ENCODE results near the gene STX19.

STX19 gene

GRCh38 chr3:94066506-94067500, 38.4 kb upstream of the STX19 start:
- TF ChIP-seq, protein P1, sequence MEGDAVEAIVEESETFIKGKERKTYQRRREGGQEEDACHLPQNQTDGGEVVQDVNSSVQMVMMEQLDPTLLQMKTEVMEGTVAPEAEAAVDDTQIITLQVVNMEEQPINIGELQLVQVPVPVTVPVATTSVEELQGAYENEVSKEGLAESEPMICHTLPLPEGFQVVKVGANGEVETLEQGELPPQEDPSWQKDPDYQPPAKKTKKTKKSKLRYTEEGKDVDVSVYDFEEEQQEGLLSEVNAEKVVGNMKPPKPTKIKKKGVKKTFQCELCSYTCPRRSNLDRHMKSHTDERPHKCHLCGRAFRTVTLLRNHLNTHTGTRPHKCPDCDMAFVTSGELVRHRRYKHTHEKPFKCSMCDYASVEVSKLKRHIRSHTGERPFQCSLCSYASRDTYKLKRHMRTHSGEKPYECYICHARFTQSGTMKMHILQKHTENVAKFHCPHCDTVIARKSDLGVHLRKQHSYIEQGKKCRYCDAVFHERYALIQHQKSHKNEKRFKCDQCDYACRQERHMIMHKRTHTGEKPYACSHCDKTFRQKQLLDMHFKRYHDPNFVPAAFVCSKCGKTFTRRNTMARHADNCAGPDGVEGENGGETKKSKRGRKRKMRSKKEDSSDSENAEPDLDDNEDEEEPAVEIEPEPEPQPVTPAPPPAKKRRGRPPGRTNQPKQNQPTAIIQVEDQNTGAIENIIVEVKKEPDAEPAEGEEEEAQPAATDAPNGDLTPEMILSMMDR (IDR thresholded peaks at IDR 0.05; ENCODE audit: control insufficient read depth, insufficient read depth, low read depth, low read length, missing control alignments), result no peak
- H3K4me3 ChIP-seq (ENCODE audit: control insufficient read depth, low read depth, low read length), result no peak overlapping the region
- no peak for DNase-seq (ENCODE audit: low read depth)

DNA sequence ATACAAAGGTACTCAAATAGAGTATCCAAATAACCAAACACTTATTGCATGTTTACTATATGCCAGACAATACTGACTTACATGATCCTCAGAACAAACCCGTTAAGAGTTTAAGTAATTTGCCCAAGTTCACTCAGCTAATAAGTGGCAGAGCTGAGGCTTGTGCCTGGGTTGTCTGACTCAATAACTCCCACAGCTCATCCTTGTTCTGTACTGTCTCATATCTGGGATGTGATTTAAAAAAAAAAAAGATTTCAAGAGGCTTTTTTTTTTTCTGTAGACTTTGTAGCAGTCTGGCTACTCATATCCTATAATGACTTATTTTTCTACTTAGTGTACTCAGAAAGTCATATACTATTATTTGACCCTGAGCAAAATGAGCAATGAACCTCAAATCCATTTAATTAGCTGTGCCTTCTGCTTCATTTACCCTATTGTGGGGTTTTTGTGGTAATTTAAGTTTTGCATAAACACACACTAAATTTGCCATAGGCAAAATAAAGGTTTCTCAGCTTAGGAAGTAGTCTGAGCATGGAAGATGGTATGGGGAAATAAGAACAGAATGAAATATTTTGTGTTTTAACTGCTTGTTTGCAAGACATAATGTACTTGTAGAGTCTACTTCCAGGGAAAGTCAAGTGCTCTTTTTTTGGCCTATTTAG, 37.6 kb upstream of the STX19 start:
- DNase-seq (ENCODE audit: low read depth), result no peak
- H3K4me3 ChIP-seq (ENCODE audit: control insufficient read depth, low read depth, low read length), result no peak overlapping the region
- TF ChIP-seq, protein P1 (IDR thresholded peaks at IDR 0.05; ENCODE audit: control insufficient read depth, insufficient read depth, low read depth, low read length, missing control alignments), result no peak

- no peak for DNase-seq (ENCODE audit: low read depth)
- H3K4me3 ChIP-seq (ENCODE audit: control insufficient read depth, low read depth, low read length), result no peak overlapping the region
- TF ChIP-seq, protein P1 (IDR thresholded peaks at IDR 0.05; ENCODE audit: control insufficient read depth, insufficient read depth, low read depth, low read length, missing control alignments), result no peak
These were observed 36.7 kb upstream of the STX19 start for GRCh38 chr3:94065122-94065521.

GRCh38 chr3:94064243-94064860, 36.0 kb upstream of the STX19 start:
- TF ChIP-seq, protein P1 (IDR thresholded peaks at IDR 0.05; ENCODE audit: control insufficient read depth, insufficient read depth, low read depth, low read length, missing control alignments), result no peak
- H3K4me3 ChIP-seq (ENCODE audit: control insufficient read depth, low read depth, low read length), result no peak overlapping the region
- DNase-seq (ENCODE audit: low read depth), result no peak

DNA sequence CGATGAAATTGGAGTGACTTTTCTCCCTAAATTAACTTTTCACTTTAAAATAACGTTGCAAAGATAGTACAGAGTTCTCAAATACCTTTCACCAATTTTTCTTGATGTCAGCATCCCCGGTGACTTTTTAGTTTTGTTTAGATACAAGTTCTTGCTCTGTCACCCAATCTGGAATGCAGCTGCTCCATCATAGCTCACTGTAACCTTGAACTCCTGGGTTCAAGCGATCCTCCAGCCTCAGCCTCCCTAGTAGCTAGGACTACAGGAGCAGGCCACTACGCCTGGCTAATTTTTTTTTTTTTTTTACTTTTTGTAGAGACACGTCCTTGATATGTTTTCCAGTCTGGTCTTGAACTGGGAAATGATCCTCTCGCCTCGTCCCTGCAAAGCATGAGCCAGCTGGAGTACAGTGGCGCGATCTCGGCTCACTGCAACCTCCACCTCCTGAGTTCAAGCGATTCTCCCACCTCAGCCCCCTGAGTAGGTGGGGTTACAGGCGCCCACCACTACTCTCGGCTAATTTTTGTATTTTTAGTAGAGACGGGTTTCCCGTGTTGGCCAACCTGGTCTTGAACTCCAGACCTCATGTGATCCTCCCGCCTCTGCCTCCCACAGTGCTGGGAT, 35.2 kb upstream of the STX19 start:
- TF ChIP-seq, protein P1 (IDR thresholded peaks at IDR 0.05; ENCODE audit: control insufficient read depth, insufficient read depth, low read depth, low read length, missing control alignments), result no peak
- no peak for DNase-seq (ENCODE audit: low read depth)
- H3K4me3 ChIP-seq (ENCODE audit: control insufficient read depth, low read depth, low read length), result peak overlapping the region; percentile 74

Measured in AG09309 (cell line).